OCI-LY7 (cell line): ENCODE measurements around the gene RASAL3. TPM values are rescaled to one million over a fixed set of nuclear protein-coding genes. Genes with fewer than 3 reads are reported as not detected.

Source experiments
- BruUV-seq: library from RNA; stranded (reverse); fragments of 400-500 nt; replicated peaks from 2 replicates; lab custom pipeline; 2021; lab: Mats Ljungman, UMichigan
- CTCF ChIA-PET: fragments of 300-600 bp; sonication (Branson Sonifier 250); formaldehyde crosslinking; loops from one replicate; lab custom pipeline; 2022; ENCODE audit warnings: antibody characterized with exemption; ENCODE audit not compliant: unreplicated experiment; lab: Charles Lee
- POLR2A ChIA-PET: fragments of 300-600 bp; sonication (Branson Sonifier 250); formaldehyde crosslinking; loops from one replicate; lab custom pipeline; 2022; ENCODE audit warnings: antibody characterized with exemption; lab: Charles Lee
- DNase-seq: peaks from one replicate; pipeline ENCODE4 v3.0.0-alpha.2; 2015; ENCODE audit warnings: low spot score
- H2AFZ ChIP-seq: fragments of 200-600 bp; sonication (generic), shearing (Covaris generic); 2 replicates; pipeline ENCODE4 v1.6.1; 2014; ENCODE audit warnings: mild to moderate bottlenecking, antibody characterized with exemption, low read length, moderate library complexity
- H3K27ac ChIP-seq: fragments of 200-600 bp; sonication (generic); 2 replicates; pipeline ENCODE4 v1.5.1; 2014; ENCODE audit warnings: mixed run types, low read depth, mild to moderate bottlenecking, moderate library complexity, low read length, inconsistent platforms; ENCODE audit not compliant: poor library complexity, severe bottlenecking
- H3K36me3 ChIP-seq: fragments of 200-600 bp; sonication (generic); 2 replicates; pipeline ENCODE4 v1.6.1; 2014; ENCODE audit warnings: mild to moderate bottlenecking, antibody characterized with exemption, low read length, moderate library complexity, mixed read lengths; ENCODE audit not compliant: insufficient read depth
- H3K4me1 ChIP-seq: fragments of 200-600 bp; sonication (generic); 2 replicates; pipeline ENCODE4 v1.5.1; 2014; ENCODE audit warnings: mild to moderate bottlenecking, low read length; ENCODE audit not compliant: insufficient read depth, poor library complexity, severe bottlenecking
- H3K4me2 ChIP-seq: fragments of 200-600 bp; sonication (generic); 2 replicates; pipeline ENCODE4 v1.6.1; 2014; ENCODE audit warnings: mild to moderate bottlenecking, low read length
- H3K4me3 ChIP-seq: fragments of 200-600 bp; sonication (generic); 2 replicates; pipeline ENCODE4 v1.5.1; 2014; ENCODE audit warnings: mild to moderate bottlenecking, low read depth, low read length; ENCODE audit not compliant: poor library complexity, severe bottlenecking
- H3K79me2 ChIP-seq: fragments of 200-600 bp; sonication (generic); 2 replicates; pipeline ENCODE4 v1.6.1; 2016; ENCODE audit warnings: low read depth, mild to moderate bottlenecking, low read length, moderate library complexity, mixed read lengths; ENCODE audit not compliant: insufficient read depth
- H3K9me2 ChIP-seq: fragments of 200-600 bp; sonication (generic); 2 replicates; pipeline ENCODE4 v1.6.1; 2016; ENCODE audit warnings: mild to moderate bottlenecking, low read length, mixed read lengths; ENCODE audit not compliant: insufficient read depth
- H3K9me3 ChIP-seq: fragments of 200-600 bp; sonication (generic); 2 replicates; pipeline ENCODE4 v1.6.1; 2014; ENCODE audit warnings: mild to moderate bottlenecking, mixed run types, low read length, mixed read lengths
- H4K20me1 ChIP-seq: fragments of 200-600 bp; sonication (generic); 2 replicates; pipeline ENCODE4 v1.6.1; 2014; ENCODE audit warnings: mild to moderate bottlenecking, antibody characterized with exemption, low read length, moderate library complexity, mixed read lengths; ENCODE audit not compliant: insufficient read depth
- CTCF ChIP-seq: fragments of 200-600 bp; sonication (generic); conservative IDR thresholded peaks from 2 replicates; pipeline ENCODE4 v1.5.1; 2014; ENCODE audit warnings: mild to moderate bottlenecking, antibody characterized with exemption, low read length, moderate library complexity, mixed read lengths
- EZH2phosphoT487 ChIP-seq: fragments of 200-600 bp; sonication (generic); IDR thresholded peaks from 2 replicates; pipeline ENCODE4 v1.6.1; 2018; ENCODE audit warnings: low read depth, borderline replicate concordance, mild to moderate bottlenecking, mixed run types, antibody characterized with exemption, low read length, moderate library complexity, mixed read lengths
- intact Hi-C: fragments of 100-400 bp; cut with micrococcal nuclease; formaldehyde crosslinking; loops from one replicate; pipeline ENCODE4 v1.10.0; 2022; ENCODE audit not compliant: unreplicated experiment
- total RNA-seq, 2 experiments: library from RNA; depleted of rRNA in 1 of 2; stranded (reverse); fragments of >200 nt in 1 of 2; shearing (Covaris generic) in 1 of 2; gene quantifications; 2 replicates each; pipeline ENCODE4 v1.2.3, GENCODE V29; 2014 to 2022

Gene RASAL3
- total RNA-seq, 2 experiments from 2014 or later = 28.3 to 53.3 TPM

GRCh38 chr19:15425321-15425950, 38.9 kb downstream of the RASAL3 start:
- intact Hi-C loops = no loop called here
- no TSS peak for BruUV-seq
- H3K4me1 ChIP-seq = peaks cover under 1% of the 10 kb centered on the region
- H3K4me2 ChIP-seq = no peak overlapping the region
- H3K4me3 ChIP-seq = no peak overlapping the region
- no peaks in the 10 kb centered on the region; the same call in 1 of the 2 replicates for H4K20me1 ChIP-seq
- CTCF ChIA-PET = no interaction called here
- H3K36me3 ChIP-seq = peaks cover 77% of the 10 kb centered on the region
- DNase-seq = no peak
- H2AFZ ChIP-seq = no peak overlapping the region
- TF ChIP-seq CTCF (no peak), EZH2phosphoT487 (no peak)
- peaks cover 7% of the 10 kb centered on the region; the same call in 1 of the 2 replicates for H3K79me2 ChIP-seq
- POLR2A ChIA-PET = no interaction called here
- no peak overlapping the region for H3K27ac ChIP-seq
- no peaks in the 10 kb centered on the region for H3K9me3 ChIP-seq
- H3K9me2 ChIP-seq = no peaks in the 10 kb centered on the region

- CTCF ChIA-PET = no interaction called here
Measured at GRCh38 chr19:15424692-15425272, 39.6 kb downstream of the RASAL3 start.

More at GRCh38 chr19:15424692-15425272, 39.6 kb downstream of the RASAL3 start:
- Histone ChIP-seq H4K20me1 (no peaks in the 10 kb centered on the region; the same call in 1 of the 2 replicates), H3K4me2 (no peak overlapping the region), H3K79me2 (0 out of 2 replicates have a peak, but pooled peaks cover under 1% of the 10 kb centered on the region), H3K27ac (no peak overlapping the region), H3K4me1 (peaks cover 2% of the 10 kb centered on the region), H3K9me3 (no peaks in the 10 kb centered on the region), H2AFZ (no peak overlapping the region), H3K36me3 (peaks cover 73% of the 10 kb centered on the region), H3K9me2 (no peaks in the 10 kb centered on the region), H3K4me3 (no peak overlapping the region)
- BruUV-seq = no TSS peak
- DNase-seq = no peak
- TF ChIP-seq CTCF (no peak), EZH2phosphoT487 (no peak)
- POLR2A ChIA-PET = no interaction called here
- intact Hi-C loops = no loop called here
